GM21529 (cell line): ENCODE results near the gene GATD1.

ENCODE experiments used
- ATAC-seq: cut with Tn5 transposase; IDR thresholded peaks from one replicate; pipeline ENCODE4 v1.9.1; 2021; ENCODE audit not compliant: unreplicated experiment

The GATD1 gene

DNA sequence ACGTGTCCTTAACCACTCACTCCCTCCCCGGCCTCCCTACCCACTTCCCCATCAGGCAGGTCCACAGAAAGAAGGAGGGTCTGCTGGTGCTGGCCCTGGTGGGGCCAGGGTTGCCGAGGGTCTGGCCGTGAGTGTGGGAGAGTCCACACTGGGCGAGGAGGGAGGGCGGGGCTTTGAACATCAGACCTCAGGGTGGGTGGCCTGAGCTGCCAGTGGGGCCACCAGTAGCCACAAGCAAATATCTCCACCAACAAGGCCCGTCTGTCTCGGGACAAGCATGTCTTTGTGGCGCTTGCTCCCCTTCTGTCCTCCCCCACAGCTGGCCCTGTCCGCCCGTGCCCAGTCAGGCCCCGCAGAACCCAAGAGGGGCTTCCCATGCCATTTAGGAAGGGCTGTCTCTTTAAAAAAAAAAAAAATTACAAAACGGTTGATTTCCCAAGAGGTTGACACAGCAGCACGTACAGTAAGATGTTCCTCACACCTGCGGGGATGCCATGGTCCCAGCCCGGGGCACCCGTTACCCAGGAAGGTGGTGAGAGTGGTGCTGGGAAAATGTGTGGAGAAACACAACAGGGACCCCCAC, 47.7 kb downstream of the GATD1 start:
- ATAC-seq = no peak

DNA sequence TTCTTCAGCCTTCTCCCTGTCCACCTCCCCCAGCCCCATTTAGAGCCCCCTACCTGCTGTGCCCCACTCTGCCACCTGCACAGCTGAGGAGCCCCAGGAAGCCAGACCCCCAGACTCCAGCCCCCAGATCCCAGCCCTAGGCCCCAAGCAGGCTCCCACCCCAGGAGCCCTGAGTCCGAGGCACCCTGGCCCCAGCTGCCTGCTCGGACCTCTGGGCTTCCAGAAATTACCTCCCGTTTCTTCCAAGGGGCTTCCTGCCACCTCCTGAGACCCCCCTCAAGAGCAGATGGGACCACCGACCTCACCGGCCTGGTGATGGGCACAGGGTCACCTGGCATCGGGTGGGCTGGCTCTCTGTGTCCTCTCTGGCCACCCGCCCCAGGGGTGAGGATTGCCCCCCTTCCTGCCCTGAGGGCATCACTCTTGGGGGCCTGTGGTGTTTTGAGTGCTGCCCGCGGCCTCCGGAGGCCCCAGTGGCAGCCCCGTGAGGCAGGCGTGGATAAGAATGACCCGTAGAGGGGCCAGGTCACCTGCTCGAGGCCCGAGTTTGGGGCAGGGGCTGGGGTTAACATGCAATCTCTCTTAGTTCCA, 48.3 kb downstream of the GATD1 start:
- ATAC-seq = no peak

DNA sequence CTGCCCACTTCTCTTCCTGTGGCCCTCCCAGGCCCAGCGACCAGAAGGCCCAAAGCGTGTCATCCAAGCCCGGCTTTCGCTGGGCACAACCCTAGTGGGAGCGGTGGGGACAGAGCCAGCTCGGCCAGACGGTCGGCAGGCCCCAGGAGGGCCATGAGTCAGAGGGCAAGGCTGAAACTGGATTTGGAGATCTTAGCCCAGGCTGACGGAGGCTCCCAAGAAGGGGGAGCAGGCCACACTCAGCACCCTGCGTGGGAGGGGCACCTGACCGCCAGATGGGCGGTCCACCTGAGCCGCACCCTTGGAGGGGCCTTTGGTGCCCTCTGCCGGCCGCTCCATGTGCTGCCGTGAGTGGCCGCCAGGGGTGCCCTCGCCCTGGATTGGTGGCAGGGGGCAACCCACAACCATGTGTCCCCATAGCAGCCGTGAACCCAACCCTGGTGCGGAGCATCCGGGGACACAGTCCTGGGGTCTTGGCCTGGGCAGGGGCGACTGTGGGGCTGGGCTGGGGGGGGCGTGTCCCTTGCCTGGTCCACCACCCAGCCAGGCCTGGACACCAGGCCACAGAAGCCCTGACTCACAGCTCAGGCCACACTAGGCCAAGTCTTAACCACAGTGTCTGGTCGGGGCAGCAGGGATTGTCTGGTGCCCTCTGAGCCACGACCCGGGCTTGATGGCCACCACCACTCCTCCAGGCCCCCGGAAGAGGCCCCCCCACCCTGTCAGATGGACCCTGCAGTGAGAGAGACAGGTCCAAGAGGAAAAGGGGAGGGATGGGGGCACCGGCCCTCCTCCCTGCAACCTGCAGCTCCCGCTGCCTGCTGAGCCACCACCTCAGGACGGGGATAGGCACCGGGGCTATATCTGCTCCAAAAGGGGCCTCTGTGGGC, 49.2 kb downstream of the GATD1 start:
- ATAC-seq = peak; percentile 54

DNA sequence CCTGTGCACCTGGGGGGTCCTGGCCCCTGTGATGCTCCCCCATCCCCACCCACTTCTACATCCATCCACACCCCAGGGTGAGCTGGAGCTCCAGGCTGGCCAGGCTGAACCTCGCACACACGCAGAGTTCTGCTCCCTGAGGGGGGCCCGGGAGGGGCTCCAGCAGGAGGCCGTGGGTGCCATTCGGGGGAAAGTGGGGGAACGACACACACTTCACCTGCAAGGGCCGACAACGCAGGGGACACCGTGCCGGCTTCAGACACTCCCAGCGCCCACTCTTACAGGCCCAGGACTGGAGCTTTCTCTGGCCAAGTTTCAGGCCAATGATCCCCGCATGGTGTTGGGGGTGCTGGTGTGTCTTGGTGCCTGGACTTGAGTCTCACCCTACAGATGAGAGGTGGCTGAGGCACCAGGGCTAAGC, 50.0 kb downstream of the GATD1 start:
- no peak for ATAC-seq

GRCh38 chr11:726278-727220, 50.7 kb downstream of the GATD1 start:
- no peak for ATAC-seq

- no peak for ATAC-seq
These were observed 51.6 kb downstream of the GATD1 start for GRCh38 chr11:725624-726202.

DNA sequence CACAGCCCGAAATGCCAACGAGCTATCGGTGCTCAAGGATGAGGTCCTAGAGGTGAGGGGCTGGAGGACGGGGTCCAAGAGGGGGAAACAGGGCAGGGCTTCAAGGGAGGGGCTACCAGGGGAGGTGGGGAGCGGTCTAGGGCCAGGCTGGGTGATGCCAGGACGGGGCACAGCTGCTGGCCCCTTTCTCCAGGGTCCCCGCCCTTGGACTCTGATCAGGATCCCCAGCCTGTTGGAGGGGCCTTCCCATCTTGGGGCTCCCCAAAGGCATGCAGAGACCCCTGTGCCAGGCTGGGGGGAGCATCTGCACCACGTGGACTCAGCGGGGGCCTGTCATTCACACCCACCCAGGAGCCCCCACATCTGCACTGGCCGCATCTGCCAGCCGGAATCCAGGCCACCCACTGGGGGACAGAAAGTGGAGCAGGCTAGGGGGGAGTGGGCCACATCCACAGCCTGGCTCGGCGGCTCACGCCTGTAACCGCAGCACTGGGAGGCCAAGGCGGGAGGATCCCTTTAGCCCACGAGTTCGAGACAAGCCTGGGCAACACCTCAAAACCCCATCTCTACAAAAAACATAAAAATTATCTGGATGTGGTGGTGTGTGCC, 52.4 kb downstream of the GATD1 start:
- no peak for ATAC-seq

- ATAC-seq = no peak
These were observed 53.1 kb downstream of the GATD1 start for GRCh38 chr11:724049-724777.

GRCh38 chr11:723120-723883, 54.0 kb downstream of the GATD1 start:
- no peak for ATAC-seq

DNA sequence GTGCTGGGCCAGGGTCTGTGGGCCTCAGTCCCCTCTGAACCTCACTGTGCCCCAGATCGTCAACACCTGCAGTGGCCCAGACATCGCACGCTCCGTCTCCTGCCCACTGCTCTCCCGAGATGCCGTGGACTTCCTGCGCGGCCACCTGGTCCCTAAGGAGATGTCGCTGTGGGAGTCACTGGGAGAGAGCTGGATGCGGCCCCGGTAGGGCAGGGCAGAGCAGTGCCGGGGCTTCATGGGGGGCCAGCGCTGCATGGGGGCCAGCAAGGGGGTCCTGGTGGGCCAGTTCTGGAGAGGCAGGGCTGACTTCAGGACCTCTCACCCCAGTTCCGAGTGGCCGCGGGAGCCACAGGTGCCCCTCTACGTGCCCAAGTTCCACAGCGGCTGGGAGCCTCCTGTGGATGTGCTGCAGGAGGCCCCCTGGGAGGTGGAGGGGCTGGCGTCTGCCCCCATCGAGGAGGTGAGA, 54.9 kb downstream of the GATD1 start:
- no peak for ATAC-seq

DNA sequence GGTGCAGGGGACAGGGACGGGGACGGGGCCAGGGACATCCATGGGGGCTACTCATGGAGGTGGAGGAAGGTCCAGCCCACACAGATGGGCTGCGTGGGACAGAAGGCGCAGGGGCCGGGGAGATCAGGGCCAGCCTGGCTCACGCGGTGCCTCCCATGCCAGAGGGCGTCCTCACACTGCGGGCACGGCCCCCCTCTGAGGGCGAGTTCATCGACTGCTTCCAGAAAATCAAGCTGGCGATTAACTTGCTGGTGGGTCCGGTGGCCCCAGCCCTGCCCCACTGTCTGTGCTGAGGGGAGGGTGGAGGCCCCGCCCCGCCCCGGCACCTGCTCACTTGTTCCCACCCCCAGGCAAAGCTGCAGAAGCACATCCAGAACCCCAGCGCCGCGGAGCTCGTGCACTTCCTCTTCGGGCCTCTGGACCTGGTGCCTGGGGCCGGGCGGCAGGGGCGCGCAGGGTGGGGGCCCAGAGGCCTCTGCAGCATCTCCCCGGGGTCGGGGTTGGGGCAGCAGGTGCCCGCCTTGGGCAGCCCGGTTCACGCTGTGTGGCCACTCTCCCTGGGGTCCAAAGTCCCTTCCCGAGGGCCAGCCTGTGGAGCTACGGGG, 55.4 kb downstream of the GATD1 start:
- ATAC-seq = no peak

DNA sequence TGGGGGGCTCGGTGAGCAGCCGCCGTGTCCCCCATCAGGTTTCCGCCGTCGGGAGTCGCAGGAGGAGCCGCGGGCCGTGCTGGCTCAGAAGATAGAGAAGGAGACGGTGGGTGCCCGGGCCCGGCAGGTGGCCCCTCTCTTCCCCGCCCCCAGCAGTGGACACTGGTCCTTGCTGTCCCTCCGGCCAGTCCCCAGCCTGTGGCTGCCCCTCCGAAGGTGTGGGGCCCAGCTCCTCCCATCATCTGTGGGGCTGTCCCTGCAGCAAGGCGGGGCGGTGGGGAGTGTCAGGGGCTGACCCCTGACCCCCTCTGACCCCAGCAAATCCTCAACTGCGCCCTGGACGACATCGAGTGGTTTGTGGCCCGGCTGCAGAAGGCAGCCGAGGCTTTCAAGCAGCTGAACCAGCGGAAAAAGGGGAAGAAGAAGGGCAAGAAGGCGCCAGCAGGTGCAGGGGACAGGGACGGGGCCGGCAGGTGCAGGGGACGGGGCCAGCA, 56.0 kb downstream of the GATD1 start:
- ATAC-seq = no peak

GRCh38 chr11:720642-721246, 56.5 kb downstream of the GATD1 start:
- ATAC-seq = no peak

- no peak for ATAC-seq
These were observed 57.2 kb downstream of the GATD1 start for GRCh38 chr11:720017-720641.

DNA sequence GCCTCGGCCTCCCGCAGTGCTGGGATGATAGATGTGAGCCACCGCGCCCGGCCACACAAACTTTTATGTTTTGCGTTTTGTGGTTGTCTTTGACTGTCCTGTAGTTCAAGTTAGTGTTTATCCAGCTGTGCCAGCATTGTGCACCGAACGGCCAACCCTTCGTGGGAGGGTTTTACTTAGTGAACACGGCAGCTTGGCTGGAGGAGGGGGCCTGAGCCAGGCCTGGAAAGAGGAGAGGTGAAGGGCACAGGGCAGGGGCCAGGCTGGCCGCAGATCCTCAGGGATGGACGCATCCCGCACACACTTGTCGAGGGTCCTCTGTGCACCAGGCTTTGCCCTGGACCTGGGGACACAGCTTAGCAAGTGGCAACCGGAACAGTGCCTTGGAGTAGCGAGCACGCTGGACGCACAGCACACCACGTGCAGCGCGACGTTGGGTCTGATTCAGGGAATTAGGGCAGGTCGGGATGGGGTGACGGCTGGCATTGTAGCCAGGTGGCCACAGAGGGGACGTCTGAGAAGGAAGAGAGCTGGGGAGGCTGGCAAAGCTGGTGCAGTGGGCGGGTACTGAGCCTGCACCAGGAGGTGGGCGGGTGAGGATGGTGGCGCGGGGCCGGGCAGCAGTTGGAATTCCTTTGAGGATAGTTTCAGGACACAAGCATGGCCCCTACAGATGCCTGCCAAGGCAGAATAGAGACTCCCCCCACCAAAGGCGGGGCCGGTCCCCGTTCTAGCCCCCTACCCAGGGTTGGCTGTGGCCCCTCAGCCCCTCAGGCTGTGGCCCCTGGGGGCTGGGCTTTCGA, 57.9 kb downstream of the GATD1 start:
- ATAC-seq = no peak
